LNCaP clone FGC (cell line): ENCODE data around the gene ETV5.
"Not testable (repeated sequence)": the region's sequence is repeated elsewhere in the genome, so short reads cannot be mapped to it uniquely, and the experiment has no call there.

Experiments
- DNase-seq: peaks from one replicate; pipeline ENCODE4 v3.0.0-alpha.2; 2011; ENCODE audit warnings: low read depth
- H3K4me3 ChIP-seq: 2 replicates; pipeline ENCODE4 v1.5.1; 2011; ENCODE audit warnings: mild to moderate bottlenecking, low read depth, low read length, control low read depth
- CTCF ChIP-seq: IDR thresholded peaks from 2 replicates; pipeline ENCODE4 v1.5.1; 2012; ENCODE audit warnings: mild to moderate bottlenecking; ENCODE audit not compliant: control insufficient read depth, insufficient read depth; ENCODE audit errors: extremely low read depth

ETV5 gene

GRCh38 chr3:186024210-186024609 lies 84.7 kb downstream of the ETV5 start:
- no peak for TF ChIP-seq CTCF
- DNase-seq = no peak
- H3K4me3 ChIP-seq = no peak overlapping the region

DNA sequence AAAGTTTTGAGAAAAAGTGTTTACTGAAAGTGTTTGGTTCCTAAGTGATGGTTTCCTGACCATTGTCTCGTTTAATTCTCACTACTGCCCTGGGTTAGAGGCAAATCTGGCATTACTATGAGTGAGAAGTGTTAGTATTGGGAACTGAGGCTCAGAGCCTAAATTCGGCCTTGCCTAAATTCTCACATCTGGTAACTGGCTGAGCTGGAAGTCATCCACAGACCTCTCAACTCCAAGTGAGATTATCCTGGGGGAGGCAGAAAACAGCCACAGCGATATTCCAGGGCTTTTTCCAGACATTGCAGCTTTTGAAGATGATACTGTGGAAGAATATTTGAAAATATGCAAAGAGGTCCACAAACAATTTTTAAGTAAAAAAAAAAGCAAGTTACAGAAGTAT lies 86.0 kb downstream of the ETV5 start:
- no peak for DNase-seq
- H3K4me3 ChIP-seq = no peak overlapping the region
- TF ChIP-seq CTCF = no peak

GRCh38 chr3:186021673-186022362 lies 87.1 kb downstream of the ETV5 start:
- no peak for TF ChIP-seq CTCF
- no peak overlapping the region for H3K4me3 ChIP-seq
- DNase-seq = no peak

- H3K4me3 ChIP-seq, DNase-seq: not testable (repeated sequence)
Observed at GRCh38 chr3:186021250-186021649, 87.6 kb downstream of the ETV5 start.

DNA sequence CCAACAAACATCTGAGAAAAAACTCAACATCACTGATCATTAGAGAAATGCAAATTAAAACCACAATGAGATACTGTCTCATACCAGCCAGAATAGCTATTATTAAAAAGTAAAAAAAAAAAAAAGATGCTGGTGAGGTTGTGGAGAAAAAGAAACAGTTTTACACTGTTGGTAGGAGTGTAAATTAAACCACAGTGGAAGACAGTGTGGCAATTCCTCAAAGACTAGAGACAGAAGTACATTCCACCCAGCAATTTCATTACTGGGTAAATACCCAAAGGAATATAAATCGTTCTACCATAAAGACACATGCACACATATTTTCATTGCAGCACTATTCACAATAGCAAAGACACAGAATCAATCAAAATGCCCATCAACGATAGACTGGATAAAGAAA lies 89.6 kb downstream of the ETV5 start:
- H3K4me3 ChIP-seq, DNase-seq: not testable (repeated sequence)

DNA sequence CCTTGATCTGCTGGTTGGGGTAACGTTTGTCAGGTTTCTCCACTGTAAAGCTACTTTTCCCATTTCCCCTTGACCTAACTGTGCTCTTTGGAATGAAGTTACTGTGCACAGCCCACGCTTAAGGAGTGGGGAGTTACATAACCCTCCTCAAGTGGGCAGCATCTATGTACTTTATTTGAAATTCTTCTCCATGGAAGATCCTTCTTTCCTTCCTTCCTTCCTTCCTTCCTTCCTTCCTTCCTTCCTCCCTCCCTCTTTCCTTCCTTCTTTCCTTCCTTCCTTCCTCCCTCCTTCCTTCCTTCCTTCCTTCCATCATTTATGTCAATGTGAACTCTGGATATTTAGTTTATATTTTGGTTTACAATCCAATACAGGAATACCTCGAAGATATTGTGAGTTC lies 94.0 kb downstream of the ETV5 start:
- TF ChIP-seq CTCF = no peak
- no peak overlapping the region for H3K4me3 ChIP-seq
- no peak for DNase-seq

- no peak for DNase-seq
- TF ChIP-seq CTCF = no peak
- no peak overlapping the region for H3K4me3 ChIP-seq
Observed at GRCh38 chr3:186013312-186013711, 95.6 kb downstream of the ETV5 start.

GRCh38 chr3:186012137-186012536 lies 96.8 kb downstream of the ETV5 start:
- H3K4me3 ChIP-seq = no peak overlapping the region
- no peak for TF ChIP-seq CTCF
- DNase-seq = no peak
